NCI-H128 (cell line): ENCODE data around the gene AP2M1.
"Not testable (repeated sequence)": the region's sequence is repeated elsewhere in the genome, so short reads cannot be mapped to it uniquely, and the experiment has no call there.

ENCODE experiments used
- DNase-seq: peaks from one replicate; lab custom pipeline; 2025; ENCODE audit not compliant: unreplicated experiment; lab: John Stamatoyannopoulos, UW

The AP2M1 gene

GRCh38 chr3:184156522-184156955 is 18.1 kb upstream of the AP2M1 start:
- no peak for DNase-seq

GRCh38 chr3:184157206-184157605 is 17.4 kb upstream of the AP2M1 start:
- no peak for DNase-seq

GRCh38 chr3:184158404-184158803 is 16.3 kb upstream of the AP2M1 start:
- no peak for DNase-seq

GRCh38 chr3:184160456-184160855 is 14.2 kb upstream of the AP2M1 start:
- no peak for DNase-seq

DNA sequence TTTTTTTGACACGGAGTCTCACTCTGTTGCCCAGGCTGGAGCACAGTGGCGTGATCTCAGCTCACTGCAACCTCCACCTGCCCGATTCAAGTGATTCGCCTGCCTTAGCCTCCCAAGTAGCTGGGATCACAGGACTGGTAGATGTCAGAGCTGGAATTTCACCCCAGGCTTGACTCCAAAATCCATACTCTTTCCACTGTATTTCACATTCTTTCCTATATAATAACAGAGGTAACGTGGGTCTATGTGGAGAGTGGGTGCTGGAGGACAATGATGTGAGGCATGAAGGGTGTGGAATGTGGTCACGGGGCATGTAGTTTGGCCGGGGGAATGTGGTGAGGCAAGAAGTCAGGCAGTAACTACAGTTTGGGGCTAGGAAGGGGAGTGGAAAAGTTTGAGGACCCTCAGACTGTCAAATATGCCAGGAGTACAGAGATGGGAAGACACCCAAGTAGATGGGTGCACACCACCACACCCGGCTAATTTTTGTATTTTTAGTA is 12.0 kb upstream of the AP2M1 start:
- DNase-seq, result not testable (repeated sequence)

DNA sequence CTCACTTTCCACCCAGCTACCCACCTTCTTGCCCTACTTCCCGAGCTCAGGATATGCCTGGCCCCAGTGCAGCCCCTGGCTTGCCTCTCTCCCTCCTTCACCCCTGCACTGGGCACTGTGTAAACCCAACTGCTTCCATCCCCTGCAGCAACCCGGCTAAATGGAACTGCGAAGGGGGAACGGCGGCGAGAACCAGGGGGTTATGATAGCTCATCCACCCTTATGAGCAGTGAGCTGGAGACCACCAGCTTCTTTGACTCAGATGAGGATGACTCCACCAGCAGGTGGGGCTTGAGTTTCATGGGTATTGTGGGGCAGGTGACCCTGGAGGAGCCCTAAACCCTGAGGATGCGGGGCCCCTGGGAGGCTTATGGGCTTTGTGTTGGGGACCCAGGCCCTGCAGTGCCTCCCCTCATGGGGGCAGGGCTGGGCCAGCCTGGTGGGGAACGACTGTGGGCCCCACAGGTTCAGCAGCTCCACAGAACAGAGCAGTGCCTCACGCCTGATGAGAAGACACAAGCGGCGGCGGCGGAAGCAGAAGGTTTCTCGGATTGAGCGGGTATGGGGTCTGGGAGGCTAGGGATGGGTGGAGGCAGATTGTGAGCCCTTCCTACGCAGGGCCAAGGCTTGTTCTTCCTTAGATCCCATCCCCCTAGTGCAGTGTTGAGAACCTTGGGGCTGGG is 9.9 kb upstream of the AP2M1 start:
- DNase-seq, result no peak

- no peak for DNase-seq
These were observed 9.1 kb upstream of the AP2M1 start for GRCh38 chr3:184165543-184165942.

DNA sequence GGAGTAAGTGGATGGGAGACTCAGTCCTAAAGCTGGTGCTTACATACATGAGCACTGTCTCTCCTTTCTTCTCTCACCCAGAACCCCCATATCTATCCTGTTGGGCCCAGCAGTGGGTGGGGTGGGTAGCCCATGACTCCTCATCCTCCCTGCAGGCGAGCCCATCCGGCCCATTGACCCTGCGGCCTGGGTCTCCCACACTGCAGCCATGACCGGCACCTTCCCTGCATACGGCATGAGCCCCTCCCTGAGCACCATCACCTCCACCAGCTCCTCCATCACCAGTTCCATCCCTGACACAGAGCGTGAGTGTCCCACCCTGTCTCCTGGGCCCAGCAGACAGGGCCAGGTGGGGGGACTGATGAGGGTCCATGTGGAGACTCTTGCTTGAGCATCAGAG is 8.0 kb upstream of the AP2M1 start:
- no peak for DNase-seq

DNA sequence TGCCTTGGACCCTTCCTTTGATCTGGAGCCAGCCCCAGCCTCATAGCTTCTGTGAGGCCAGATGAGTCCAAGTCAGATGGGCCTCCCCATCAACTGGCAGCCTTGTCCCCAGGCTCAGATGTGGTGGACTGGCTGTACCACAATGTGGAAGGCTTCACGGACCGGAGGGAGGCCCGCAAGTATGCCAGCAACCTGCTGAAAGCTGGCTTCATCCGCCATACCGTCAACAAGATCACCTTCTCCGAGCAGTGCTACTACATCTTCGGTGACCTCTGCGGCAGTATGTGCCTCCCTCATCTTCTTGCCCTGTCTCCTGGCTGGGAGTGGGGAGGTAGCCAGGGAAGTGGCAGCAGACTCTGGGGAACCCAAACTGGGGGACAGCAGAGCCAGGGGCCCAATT is 6.9 kb upstream of the AP2M1 start:
- no peak for DNase-seq

DNA sequence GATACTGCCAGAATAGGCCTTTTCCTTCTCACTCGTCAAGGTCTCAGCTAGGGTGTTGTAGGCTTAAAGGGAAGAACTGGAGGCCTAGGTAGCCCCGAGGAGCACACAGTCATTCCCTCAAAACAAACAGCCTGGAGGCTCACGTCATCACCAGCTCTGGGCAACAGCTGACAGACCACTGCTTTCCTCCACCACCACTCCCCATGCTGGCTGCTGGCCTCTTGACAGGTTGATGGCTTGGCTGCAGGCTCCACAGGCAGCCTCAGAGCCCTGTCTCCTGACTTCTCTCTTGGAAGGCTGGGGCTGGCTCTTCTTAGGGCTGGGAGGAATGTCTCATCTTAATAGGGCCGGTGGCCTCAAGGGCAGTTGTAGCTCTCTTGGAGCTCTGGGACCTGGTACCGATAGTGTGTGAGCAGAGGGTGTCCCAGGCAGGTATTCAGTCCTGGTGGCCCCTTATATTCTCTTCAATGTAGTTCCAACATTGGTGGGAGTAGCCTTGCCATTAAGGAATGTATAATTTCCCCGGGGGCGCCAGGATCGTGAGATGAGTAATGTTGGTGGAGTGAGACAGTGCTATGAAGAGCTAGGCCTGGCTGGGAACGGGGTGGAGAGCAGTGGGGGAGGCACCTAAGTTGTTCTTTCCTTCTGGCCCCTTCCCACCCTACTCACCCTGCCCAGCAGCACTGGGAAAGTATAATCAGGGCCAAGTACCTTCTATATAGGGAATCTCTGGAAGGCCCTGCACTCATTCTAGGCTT is 6.1 kb upstream of the AP2M1 start:
- no peak for DNase-seq

DNA sequence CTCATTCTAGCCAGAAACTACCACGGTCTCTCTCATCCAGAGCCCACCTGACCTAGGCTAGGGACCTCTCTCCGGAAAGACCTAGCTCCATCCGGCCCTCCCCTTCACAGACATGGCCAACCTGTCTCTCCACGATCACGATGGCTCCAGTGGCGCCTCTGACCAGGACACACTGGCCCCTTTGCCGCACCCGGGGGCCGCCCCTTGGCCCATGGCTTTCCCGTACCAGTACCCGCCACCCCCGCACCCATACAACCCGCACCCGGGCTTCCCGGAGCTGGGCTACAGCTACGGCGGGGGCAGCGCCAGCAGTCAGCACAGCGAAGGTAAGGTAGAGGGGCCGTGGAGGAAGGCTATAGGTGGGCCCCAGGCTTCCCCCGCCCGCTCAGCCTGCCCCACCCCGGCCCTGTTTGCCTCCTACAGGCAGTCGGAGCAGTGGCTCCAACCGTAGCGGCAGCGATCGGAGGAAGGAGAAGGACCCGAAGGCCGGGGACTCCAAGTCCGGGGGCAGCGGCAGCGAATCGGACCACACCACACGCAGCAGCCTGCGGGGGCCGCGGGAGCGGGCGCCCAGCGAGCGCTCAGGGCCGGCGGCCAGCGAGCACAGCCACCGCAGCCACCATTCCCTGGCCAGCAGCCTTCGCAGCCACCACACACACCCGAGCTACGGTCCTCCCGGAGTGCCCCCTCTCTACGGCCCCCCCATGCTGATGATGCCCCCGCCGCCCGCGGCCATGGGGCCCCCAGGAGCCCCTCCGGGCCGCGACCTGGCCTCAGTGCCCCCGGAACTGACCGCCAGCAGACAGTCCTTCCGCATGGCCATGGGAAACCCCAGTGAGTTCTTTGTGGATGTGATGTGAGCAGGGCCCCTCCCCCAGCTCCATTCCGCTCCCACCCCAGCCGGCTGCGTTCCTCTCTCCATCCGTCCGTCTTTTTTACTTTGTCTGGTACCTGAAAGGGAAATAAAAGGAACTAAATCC is 4.5 kb upstream of the AP2M1 start:
- no peak for DNase-seq

DNA sequence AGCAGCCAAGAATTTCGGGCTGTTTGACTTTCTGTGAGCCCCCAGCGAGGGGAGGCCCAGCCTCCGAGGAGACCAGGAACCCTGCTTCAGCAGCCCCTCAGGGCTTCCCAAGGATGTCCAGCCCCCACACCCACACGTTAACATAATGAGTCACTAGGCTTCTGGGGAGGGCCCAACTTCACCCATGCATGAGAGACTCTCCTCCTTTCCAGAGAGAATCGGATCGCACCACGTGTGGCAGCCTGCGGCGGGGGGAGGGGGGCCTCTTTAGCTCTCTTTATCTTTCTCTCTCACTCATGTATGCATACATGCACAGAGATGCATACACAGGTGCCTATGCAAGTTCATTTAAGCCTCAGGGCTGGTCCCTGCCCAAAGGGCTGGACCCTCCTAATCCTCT is 3.1 kb upstream of the AP2M1 start:
- no peak for DNase-seq

GRCh38 chr3:184172681-184173373 is 1.8 kb upstream of the AP2M1 start:
- no peak for DNase-seq

DNA sequence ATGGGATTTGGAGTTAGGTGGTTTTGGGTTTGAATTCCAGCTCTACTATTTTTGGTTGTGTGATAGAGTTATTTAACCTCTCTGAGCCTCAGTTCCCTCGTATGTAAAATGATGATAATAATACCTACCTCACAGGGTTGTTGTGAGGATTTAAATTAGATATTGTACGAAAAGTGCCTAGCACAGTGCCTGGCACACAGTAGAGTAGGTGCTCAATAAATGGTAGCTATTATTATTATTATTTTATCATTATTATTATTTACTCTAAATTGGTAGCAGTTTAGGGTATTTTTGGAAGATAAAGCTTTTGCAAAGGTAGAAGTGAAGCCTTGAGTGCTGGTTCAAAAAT is 1.3 kb upstream of the AP2M1 start:
- DNase-seq, result no peak

GRCh38 chr3:184174284-184174645 is 390 bp upstream of the AP2M1 start:
- DNase-seq, result no peak

- DNase-seq, result no peak
These were observed 851 bp downstream of the AP2M1 start for GRCh38 chr3:184175506-184175905.

DNA sequence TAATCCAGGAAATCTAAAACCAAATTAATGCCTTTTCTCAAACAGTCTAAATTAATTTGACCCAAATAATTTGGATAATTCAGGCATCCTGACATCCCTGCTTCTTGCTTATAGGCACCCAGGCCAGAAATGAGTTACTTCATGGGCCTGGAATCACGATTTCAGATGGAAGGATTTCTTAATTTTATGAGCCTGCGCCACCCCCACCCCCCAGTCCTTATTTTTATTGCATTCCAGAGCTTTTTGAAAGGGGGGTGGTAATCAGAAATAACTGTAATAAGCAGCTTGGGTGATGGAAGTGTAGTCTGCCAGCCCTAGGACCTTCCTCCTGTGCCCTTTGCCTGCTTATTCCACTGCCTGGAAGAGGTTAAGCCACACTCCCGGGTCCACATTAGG is 1.3 kb downstream of the AP2M1 start:
- no peak for DNase-seq

GRCh38 chr3:184176377-184177330 is 2.0 kb downstream of the AP2M1 start:
- DNase-seq, result no peak

- DNase-seq, result no peak
These were observed 2.7 kb downstream of the AP2M1 start for GRCh38 chr3:184177331-184177731.
